HepG2 (cell line): ENCODE measurements around the gene PPP1R27.

ENCODE experiments used
- ATF7 ChIP-seq, 2 experiments: fragments of 450-650 bp in 1 of 2; sonication (generic) in 1 of 2; formaldehyde crosslinking in 1 of 2; IDR thresholded peaks; 2 replicates each; pipeline versions ENCODE4 v1.4.0 to v1.6.1; 2016 to 2020; ENCODE audit warnings: antibody characterized with exemption in 1 of 2, mild to moderate bottlenecking in 1 of 2, missing genetic modification reagents in 1 of 2
- HMG20B ChIP-seq: conservative IDR thresholded peaks from 2 replicates; pipeline ENCODE4 v1.6.1; 2016; ENCODE audit warnings: missing genetic modification reagents, missing compliant biosample characterization
- JUND ChIP-seq: sonication (generic); formaldehyde crosslinking; IDR thresholded peaks from 2 replicates; pipeline ENCODE4 v1.8.0; 2022; ENCODE audit warnings: mild to moderate bottlenecking, missing genetic modification reagents
- POLR2AphosphoS5 ChIP-seq: IDR thresholded peaks from 2 replicates; pipeline ENCODE4 v1.6.1; 2012; ENCODE audit warnings: low read depth, low read length
- SP1 ChIP-seq, 2 experiments: fragments of 450-650 bp in 1 of 2; sonication (generic) in 1 of 2; formaldehyde crosslinking in 1 of 2; IDR thresholded peaks; 2 replicates each; pipeline versions ENCODE4 v1.4.0 to v1.6.1; 2016 to 2020; ENCODE audit warnings: missing genetic modification reagents in 1 of 2
- SUZ12 ChIP-seq: fragments of 150-350 bp; IDR thresholded peaks from 2 replicates; pipeline ENCODE4 v1.6.1; 2014; ENCODE audit warnings: low read depth, low read length
- ZNF354B ChIP-seq: sonication (generic); formaldehyde crosslinking; IDR thresholded peaks from 2 replicates; pipeline ENCODE4 v1.8.0; 2022; ENCODE audit warnings: mild to moderate bottlenecking, missing genetic modification reagents
- TF ChIP-seq, protein P1 (sequence below): sonication (generic); formaldehyde crosslinking; IDR thresholded peaks from 2 replicates; pipeline ENCODE4 v1.4.0; 2020; ENCODE audit warnings: missing genetic modification reagents

- TF ChIP-seq ATF7 (IDR thresholded peaks at IDR 0.05) (no peak), ATF7 (CRISPR knock-in tag; IDR thresholded peaks at IDR 0.05) (no peak), ZNF354B (CRISPR knock-in tag) (no peak), HMG20B (CRISPR knock-in tag) (no peak), SP1 (IDR thresholded peaks at IDR 0.05) (no peak), SP1 (CRISPR knock-in tag; IDR thresholded peaks at IDR 0.05) (no peak), SUZ12 (no peak), POLR2AphosphoS5 (no peak), JUND (no peak)
- TF ChIP-seq, protein P1, sequence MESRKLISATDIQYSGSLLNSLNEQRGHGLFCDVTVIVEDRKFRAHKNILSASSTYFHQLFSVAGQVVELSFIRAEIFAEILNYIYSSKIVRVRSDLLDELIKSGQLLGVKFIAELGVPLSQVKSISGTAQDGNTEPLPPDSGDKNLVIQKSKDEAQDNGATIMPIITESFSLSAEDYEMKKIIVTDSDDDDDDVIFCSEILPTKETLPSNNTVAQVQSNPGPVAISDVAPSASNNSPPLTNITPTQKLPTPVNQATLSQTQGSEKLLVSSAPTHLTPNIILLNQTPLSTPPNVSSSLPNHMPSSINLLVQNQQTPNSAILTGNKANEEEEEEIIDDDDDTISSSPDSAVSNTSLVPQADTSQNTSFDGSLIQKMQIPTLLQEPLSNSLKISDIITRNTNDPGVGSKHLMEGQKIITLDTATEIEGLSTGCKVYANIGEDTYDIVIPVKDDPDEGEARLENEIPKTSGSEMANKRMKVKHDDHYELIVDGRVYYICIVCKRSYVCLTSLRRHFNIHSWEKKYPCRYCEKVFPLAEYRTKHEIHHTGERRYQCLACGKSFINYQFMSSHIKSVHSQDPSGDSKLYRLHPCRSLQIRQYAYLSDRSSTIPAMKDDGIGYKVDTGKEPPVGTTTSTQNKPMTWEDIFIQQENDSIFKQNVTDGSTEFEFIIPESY (CRISPR knock-in tag), result no peak
Measured at GRCh38 chr17:81815646-81815986, 19.2 kb downstream of the PPP1R27 start.
